Esophagus muscularis mucosa (tissue), 4 donors: ENCODE data around the gene KRTAP5-3.
"Not testable (repeated sequence)": the region's sequence is repeated elsewhere in the genome, so short reads cannot be mapped to it uniquely, and the experiment has no call there.

Source experiments
- CTCF ChIP-seq, 3 experiments: fragments of 200-600 bp in 2 of 3; fragments of 450-650 bp in 1 of 3; sonication (generic) in 2 of 3; IDR thresholded peaks; one replicate each; pipeline ENCODE4 v1.5.1; 2017 to 2019; ENCODE audit warnings: antibody characterized with exemption in 3 of 3, mild to moderate bottlenecking in 2 of 3, moderate library complexity in 1 of 3
- EP300 ChIP-seq: sonication (generic); formaldehyde crosslinking; IDR thresholded peaks from one replicate; pipeline ENCODE4 v1.6.1; 2017; ENCODE audit warnings: antibody characterized with exemption
- POLR2A ChIP-seq: fragments of 450-650 bp; IDR thresholded peaks from one replicate; pipeline ENCODE4 v1.6.1; 2017; ENCODE audit warnings: antibody characterized with exemption, moderate library complexity, mild to moderate bottlenecking, low read depth
- POLR2AphosphoS5 ChIP-seq, 2 donors: sonication (generic); formaldehyde crosslinking; IDR thresholded peaks; one replicate each; pipeline ENCODE4 v1.6.1; 2017; ENCODE audit warnings: antibody characterized with exemption in 2 of 2

GRCh38 chr11:1596576-1597121 lies 11.6 kb downstream of the KRTAP5-3 start:
- TF ChIP-seq POLR2AphosphoS5 (IDR thresholded peaks at IDR 0.05); CTCF (IDR thresholded peaks at IDR 0.05); POLR2A; EP300: not testable (repeated sequence)
